Activated CD4-positive, alpha-beta T cell treated with anti-CD3 and anti-CD28 coated beads, Interleukin-2, amount 50 U/mL, for 24 hours (primary cell): ENCODE results near the gene FRMD5.

Experiments used
- DNase-seq, 2 donors: peaks; one replicate each; pipeline ENCODE4 v3.0.0-alpha.2; 2020; ENCODE audit warnings: low read depth in 1 of 2, low spot score in 1 of 2

The FRMD5 gene

DNA sequence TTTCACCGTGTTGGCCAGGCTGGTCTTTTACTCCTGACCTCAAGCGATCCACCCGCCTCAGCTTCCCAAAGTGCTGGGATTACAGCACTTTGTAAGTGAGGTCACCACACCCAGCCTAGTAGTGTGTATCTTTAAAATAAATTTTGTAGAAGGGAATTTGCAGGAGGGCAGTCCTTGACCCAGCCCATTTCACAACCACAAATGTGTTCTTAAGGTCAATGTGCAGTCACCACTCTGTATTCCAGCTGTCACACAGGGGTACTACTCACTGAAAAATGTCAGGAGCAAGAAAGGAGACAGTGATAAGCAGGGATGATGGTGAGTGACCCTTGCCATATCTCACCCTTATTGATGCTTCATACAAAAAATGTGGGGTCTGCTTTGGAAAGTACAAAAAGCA, 98.5 kb downstream of the FRMD5 start:
- DNase-seq: no peak

DNA sequence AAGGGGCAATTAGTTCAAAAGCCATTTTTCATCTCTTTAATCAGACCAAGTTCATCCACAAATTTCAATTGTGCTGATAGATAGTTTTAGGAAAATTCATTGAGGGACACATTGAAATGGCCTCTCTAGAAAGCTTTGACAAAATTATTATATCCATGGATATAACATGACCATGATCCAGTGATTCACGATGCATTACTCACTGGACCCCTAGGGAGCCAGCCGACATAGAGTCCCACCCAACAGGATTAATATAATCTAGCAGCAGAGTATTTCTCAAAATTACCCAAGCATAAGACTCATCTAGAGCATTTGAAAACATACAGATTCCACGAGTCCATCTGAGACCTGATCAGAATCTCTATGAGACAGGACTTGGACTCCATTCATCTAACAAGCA, 100.3 kb downstream of the FRMD5 start:
- DNase-seq: no peak

DNA sequence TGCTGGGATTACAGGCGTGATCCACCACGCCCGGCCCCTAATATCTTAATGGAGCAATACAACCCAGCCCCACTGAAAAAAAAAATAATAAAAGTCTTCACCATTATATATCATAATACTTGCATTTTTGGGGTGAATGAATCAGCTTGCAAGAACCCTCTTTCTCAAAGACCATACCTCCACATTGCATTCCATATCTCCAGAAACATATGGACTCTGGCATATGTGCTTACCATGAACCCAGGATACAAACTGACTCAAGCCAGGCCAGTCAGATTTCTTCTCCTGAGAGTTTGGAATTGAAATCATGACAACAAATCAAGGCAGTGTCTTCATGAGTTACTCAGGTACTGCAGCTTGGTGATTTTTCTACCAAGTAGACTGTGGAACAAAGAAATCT, 101.2 kb downstream of the FRMD5 start:
- no peak for DNase-seq

DNA sequence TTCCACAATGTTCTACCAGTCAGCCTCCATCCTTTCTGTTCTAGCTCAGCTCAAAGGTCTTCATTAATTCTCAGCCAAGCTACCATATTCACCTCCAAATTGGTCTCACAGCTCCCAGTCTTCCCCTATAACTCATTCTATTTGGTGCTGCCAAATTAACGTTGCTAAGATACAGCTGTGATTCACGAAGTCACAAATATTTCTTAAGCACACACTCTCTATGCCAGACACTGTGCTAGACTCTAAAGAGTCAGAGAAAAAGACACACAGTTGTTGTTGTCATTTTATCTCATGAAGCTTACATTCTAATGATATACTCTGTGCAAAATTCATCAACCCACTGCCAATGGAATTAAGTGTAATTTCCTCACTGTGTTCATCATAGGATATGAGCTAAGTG, 102.8 kb downstream of the FRMD5 start:
- DNase-seq: no peak

GRCh38 chr15:44087578-44088465, 107.2 kb downstream of the FRMD5 start:
- no peak for DNase-seq

- DNase-seq: no peak
Measured at GRCh38 chr15:44084770-44085169, 110.3 kb downstream of the FRMD5 start.

DNA sequence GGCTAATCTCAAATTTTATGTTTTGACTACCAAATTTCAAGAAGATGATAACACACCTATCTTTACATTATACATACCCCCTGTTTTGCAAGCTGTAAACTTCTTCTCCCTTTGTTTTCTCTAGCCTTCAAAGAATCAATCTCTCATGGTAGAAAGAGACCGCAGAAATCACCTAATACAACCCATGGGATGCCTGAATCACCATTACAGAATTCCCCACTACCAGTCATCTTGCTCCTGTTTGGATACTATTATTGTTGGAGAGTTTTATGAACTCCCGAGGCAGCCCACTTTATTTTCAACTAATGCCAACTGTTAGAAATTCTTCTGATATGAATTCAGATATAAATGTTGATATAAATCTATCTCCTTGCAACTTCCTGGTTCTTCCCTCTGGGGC, 110.9 kb downstream of the FRMD5 start:
- no peak for DNase-seq

GRCh38 chr15:44082558-44083157, 112.4 kb downstream of the FRMD5 start:
- DNase-seq: no peak

DNA sequence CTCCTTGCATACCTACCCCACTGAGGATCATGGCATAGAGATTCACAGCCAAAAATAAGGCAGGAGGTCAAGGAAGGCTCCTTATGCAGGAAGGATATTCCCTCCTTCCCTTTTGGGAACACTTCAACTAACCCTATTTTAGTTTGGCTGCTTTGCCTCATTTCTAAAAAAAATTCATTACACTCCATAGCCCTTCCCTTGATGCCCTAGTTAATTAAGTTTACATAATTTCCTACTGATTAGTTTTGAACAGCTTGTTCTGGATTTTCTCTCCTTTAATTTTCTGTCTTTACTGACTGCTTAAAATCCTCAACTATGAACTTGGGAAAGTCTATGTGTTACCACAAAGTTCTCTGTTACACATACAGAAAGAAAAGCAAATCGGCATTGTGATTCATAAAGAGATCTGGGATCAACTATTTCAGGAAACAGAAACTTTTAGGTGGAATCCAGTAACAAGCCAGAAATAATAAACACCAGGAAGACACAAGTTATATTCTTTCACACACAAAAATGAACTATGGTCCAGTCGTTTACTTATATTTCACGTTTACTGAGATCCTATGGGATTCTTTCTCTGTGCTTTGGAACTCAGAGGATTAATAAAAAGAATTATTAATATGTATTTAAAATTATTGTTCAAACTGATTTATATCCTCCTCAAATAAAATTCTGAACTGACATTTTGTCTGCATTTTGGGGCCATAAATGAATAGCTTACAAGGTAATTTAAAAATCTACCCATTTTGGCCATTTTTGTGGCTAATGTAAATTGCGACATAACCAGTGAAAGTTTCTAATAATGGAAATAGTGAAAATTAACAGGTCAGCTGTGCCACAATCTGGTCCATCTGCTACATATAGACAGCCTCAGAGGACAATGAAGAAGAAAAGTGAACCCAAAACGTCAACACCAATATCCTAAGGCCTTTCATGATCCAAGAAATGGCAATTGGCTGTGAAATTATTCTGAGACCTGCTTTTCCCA, 113.8 kb downstream of the FRMD5 start:
- DNase-seq: no peak

- no peak for DNase-seq
Measured at GRCh38 chr15:44075535-44075934, 119.5 kb downstream of the FRMD5 start.

DNA sequence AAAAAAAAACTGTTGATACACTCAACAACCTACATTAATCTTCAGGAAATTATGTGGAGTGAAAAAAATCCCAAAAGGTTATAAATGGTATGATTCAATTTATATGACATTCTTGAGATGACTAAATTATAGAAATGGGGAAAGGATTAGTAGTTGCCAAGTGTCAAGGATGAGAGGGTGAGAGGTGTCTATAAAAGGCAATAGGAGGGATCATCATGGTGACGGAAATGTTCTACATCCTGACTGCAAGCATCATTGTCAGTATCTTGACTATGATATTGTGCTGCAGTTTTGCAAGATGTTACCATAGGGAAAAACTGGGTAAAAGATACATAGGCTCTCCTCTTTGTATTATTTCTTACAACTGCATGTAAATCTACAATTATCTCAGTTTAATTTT, 125.6 kb downstream of the FRMD5 start:
- DNase-seq: no peak

- no peak for DNase-seq
Measured at GRCh38 chr15:44068347-44068746, 126.7 kb downstream of the FRMD5 start.

- peak; percentile 6 to 66 for DNase-seq
Measured at GRCh38 chr15:44066211-44066827, 128.8 kb downstream of the FRMD5 start.

GRCh38 chr15:44064706-44065105, 130.4 kb downstream of the FRMD5 start:
- no peak for DNase-seq

DNA sequence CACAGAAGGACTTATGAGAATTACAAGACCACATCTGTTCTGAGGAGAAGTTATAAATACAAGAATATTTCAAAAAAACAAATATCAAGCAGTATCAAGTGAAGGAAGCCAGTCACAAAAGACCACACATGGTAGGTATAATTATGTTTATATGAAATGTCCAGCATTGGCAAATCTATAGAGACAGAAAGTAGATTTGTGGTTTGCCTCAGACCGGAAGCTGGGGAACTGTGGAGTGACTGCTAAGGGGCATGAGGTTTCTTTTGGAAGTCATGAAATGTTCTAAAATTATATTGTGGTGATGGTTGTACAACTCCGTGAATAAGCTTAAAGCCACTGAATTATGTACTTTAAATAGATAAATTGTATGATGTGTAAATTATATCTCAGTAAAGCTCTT, 136.9 kb downstream of the FRMD5 start:
- DNase-seq: no peak

DNA sequence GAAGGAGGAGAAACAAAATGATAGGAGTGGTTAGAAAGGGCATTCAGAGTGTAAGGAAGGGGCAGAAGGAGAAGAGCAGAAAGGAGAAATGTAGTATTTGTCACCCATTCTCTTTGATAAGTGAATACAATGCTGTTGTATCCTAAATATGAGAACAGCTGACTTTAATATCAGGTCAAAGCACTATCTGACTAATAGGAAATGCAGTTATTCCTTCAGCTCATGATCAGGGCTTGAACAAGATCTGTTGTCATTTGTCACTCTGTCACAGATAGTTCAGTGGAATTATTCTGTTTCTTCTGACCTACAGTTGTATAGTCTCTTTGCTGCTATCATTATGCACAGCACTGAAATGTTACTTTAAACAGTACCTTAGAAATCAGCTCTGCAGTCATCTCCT, 149.4 kb downstream of the FRMD5 start:
- DNase-seq: no peak

- DNase-seq: no peak
Measured at GRCh38 chr15:44045217-44045616, 149.9 kb downstream of the FRMD5 start.

GRCh38 chr15:44038755-44039191, 156.3 kb downstream of the FRMD5 start:
- DNase-seq: no peak

DNA sequence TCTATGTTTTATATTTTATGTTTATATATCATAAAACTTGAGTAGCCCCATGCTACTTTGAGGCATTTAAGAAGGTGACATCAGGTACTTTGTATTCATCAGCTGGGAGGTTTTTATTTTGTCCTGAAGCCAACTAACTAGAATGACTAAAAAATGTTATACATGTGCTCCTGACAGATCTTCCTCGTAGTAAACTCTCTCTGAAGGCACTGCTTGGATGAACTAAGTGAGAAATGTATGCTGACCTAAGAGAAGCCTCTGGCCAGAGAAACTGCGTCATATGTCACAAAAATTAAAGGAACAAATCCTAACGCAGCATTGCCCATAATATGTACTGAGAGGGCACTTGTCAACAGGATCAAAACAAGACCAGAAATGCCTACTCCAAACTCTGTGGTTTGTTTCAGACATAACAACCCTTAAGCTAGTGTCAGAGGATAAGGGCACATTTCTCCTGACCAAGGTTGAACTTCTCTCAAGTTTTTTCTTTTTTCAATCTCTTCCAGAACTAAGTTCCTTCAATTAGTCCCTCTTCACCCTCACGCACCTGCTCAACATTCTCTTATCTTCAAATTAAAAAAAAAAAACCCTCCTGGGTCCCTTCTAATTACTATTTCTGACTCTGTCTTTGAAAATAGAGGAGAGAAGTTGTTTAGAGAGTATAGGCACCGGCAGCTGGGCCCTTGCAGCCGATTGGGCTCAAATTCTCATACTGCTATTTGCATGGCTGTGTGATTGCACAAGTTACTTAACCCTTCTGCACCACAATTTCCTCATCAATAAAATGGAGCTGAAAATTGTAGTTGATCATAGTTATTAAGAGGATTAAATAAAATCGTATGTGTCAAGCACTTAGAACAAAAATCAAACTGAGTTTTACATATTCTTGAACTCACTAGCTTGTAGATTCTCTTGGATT, 159.0 kb downstream of the FRMD5 start:
- no peak for DNase-seq
